ENCODE data around the gene ADAMTSL1.

GRCh38 chr9:18727904-18728303 lies 254.0 kb downstream of the ADAMTSL1 start:
- TF ChIP-seq POLR2A (IDR thresholded peaks at IDR 0.05): no peak
- no peak for TF ChIP-seq CTCF (IDR thresholded peaks at IDR 0.05)
- TF ChIP-seq POLR2AphosphoS5 (IDR thresholded peaks at IDR 0.05): no peak
- TF ChIP-seq EP300 (IDR thresholded peaks at IDR 0.05): no peak
